Measurements from ENCODE around the gene ETV3. TPM values are rescaled to one million over a fixed set of nuclear protein-coding genes. Genes with fewer than 3 reads are reported as not detected.
A peak's percentile ranks its signal among the peaks of the same experiment; 100 is the strongest.

Gene ETV3
- polyA plus RNA-seq, 3 donors = 4.8 to 62.3 (median 6.3) TPM

GRCh38 chr1:157132616-157133167 lies 5.5 kb downstream of the ETV3 start:
- H3K27me3 Mint-ChIP-seq (ENCODE audit: low read depth in 3 of 3) = no peaks in the 10 kb centered on the region
- H3K36me3 ChIP-seq (replicated peaks in 1 of 2; ENCODE audit: control insufficient read depth in 1 of 2, insufficient read depth in 2 of 2, low read length in 2 of 2) = peaks cover 78 to 86% of the 10 kb centered on the region in 2 donors
- H3K27ac Mint-ChIP-seq = no peak overlapping the region

GRCh38 chr1:157132111-157132510 lies 6.1 kb downstream of the ETV3 start:
- H3K36me3 ChIP-seq (replicated peaks in 1 of 2; ENCODE audit: control insufficient read depth in 1 of 2, insufficient read depth in 2 of 2, low read length in 2 of 2) = peaks cover 84 to 92% of the 10 kb centered on the region in 2 donors
- H3K79me2 ChIP-seq (ENCODE audit: insufficient read depth, low read length) = peaks cover 28% of the 10 kb centered on the region

More at GRCh38 chr1:157132616-157133167, 5.5 kb downstream of the ETV3 start:
- Histone ChIP-seq H3K4me2 (replicated peaks; ENCODE audit: extremely low read depth, low read length, poor library complexity, severe bottlenecking) (no peak overlapping the region), H3K4me1 (ENCODE audit: control insufficient read depth in 1 of 2, insufficient read depth in 2 of 2, low read length in 2 of 2) (peaks cover 15% of the 10 kb centered on the region in 2 donors), H3K9me3 (replicated peaks in 1 of 2; ENCODE audit: control insufficient read depth in 1 of 2, insufficient read depth in 1 of 2, low read length in 2 of 2) (no peaks in the 10 kb centered on the region), H3K27ac (ENCODE audit: low read depth in 1 of 2, low read length in 2 of 2) (no peak overlapping the region), H3K79me2 (ENCODE audit: insufficient read depth, low read length) (peaks cover 34% of the 10 kb centered on the region), H2AFZ (ENCODE audit: insufficient read depth, low read depth, low read length, poor library complexity, severe bottlenecking) (no peak overlapping the region), H4K20me1 (ENCODE audit: insufficient read depth, low read length) (peaks cover 100% of the 10 kb centered on the region), H3K27me3 (ENCODE audit: control insufficient read depth in 2 of 2, insufficient read depth in 2 of 2, low read length in 2 of 2) (no peaks in the 10 kb centered on the region), H3K9ac (ENCODE audit: insufficient read depth, low read length, poor library complexity, severe bottlenecking) (no peak overlapping the region), H3K4me3 (replicated peaks in 1 of 3; ENCODE audit: low read depth in 2 of 3, low read length in 3 of 3) (no peak overlapping the region)
- H3K4me1 Mint-ChIP-seq = peaks cover 16% of the 10 kb centered on the region
- WGBS (ENCODE audit: insufficient coverage) = no CpG with 5 or more reads among the region's 2 CpGs
- DNase-seq = no peak
- intact Hi-C loops (cut with micrococcal nuclease) = no loop called here
- H3K9me3 Mint-ChIP-seq = no peaks in the 10 kb centered on the region
- H3K36me3 Mint-ChIP-seq = peaks cover 79 to 86% of the 10 kb centered on the region in 2 donors
- TF ChIP-seq CTCF (IDR thresholded peaks at IDR 0.05) = no peak
- no peak overlapping the region for H3K4me3 Mint-ChIP-seq

More at GRCh38 chr1:157132111-157132510, 6.1 kb downstream of the ETV3 start:
- TF ChIP-seq CTCF (IDR thresholded peaks at IDR 0.05) = no peak
- H3K27ac ChIP-seq (ENCODE audit: low read depth in 1 of 2, low read length in 2 of 2) = no peak overlapping the region
- peaks cover 97% of the 10 kb centered on the region for H4K20me1 ChIP-seq (ENCODE audit: insufficient read depth, low read length)
- H3K9ac ChIP-seq (ENCODE audit: insufficient read depth, low read length, poor library complexity, severe bottlenecking) = no peak overlapping the region
- Mint-ChIP-seq H3K9me3 (no peaks in the 10 kb centered on the region), H3K4me1 (peaks cover 10% of the 10 kb centered on the region), H3K27me3 (ENCODE audit: low read depth in 3 of 3) (no peaks in the 10 kb centered on the region), H3K27ac (peak overlapping the region in 3 of 7 donors; percentile 5 to 23 (median 16)), H3K4me3 (no peak overlapping the region), H3K36me3 (peaks cover 84 to 92% of the 10 kb centered on the region in 2 donors)
- WGBS (ENCODE audit: insufficient coverage) = 100% methylated on average over 4 of the region's 5 CpGs
- no peak overlapping the region for H2AFZ ChIP-seq (ENCODE audit: insufficient read depth, low read depth, low read length, poor library complexity, severe bottlenecking)
- H3K27me3 ChIP-seq (ENCODE audit: control insufficient read depth in 2 of 2, insufficient read depth in 2 of 2, low read length in 2 of 2) = no peaks in the 10 kb centered on the region
- no peaks in the 10 kb centered on the region for H3K9me3 ChIP-seq (replicated peaks in 1 of 2; ENCODE audit: control insufficient read depth in 1 of 2, insufficient read depth in 1 of 2, low read length in 2 of 2)
- no peak overlapping the region for H3K4me2 ChIP-seq (replicated peaks; ENCODE audit: extremely low read depth, low read length, poor library complexity, severe bottlenecking)
- peaks cover 11 to 12% of the 10 kb centered on the region in 2 donors for H3K4me1 ChIP-seq (ENCODE audit: control insufficient read depth in 1 of 2, insufficient read depth in 2 of 2, low read length in 2 of 2)
- H3K4me3 ChIP-seq (replicated peaks in 1 of 3; ENCODE audit: low read depth in 2 of 3, low read length in 3 of 3) = no peak overlapping the region
- no peak for DNase-seq
- intact Hi-C loops (cut with micrococcal nuclease) = no loop called here

Measured in CD14-positive monocyte (primary cell).